Endothelial cell of umbilical vein (primary cell): ENCODE measurements around the gene PGRMC1.

Experiments used
- CTCF ChIP-seq, 2 donors: IDR thresholded peaks; 1 replicate in 1 of 2; 2 replicates in 1 of 2; pipeline ENCODE4 v1.5.1; 2011; ENCODE audit warnings: low read length in 2 of 2, mild to moderate bottlenecking in 2 of 2, moderate library complexity in 2 of 2, control low read depth in 1 of 2, inconsistent platforms in 1 of 2, low read depth in 1 of 2; ENCODE audit not compliant: insufficient read depth in 1 of 2; ENCODE audit errors: extremely low read depth in 1 of 2
- EZH2 ChIP-seq: IDR thresholded peaks from 2 replicates; pipeline ENCODE4 v1.6.1; 2012; ENCODE audit warnings: borderline replicate concordance, low read depth, mild to moderate bottlenecking, moderate library complexity, low read length, inconsistent platforms; ENCODE audit not compliant: severe bottlenecking
- GATA2 ChIP-seq: IDR thresholded peaks from 2 replicates; pipeline ENCODE4 v1.7.0; 2011; ENCODE audit warnings: low read depth, mild to moderate bottlenecking, moderate library complexity, mixed read lengths, low read length; ENCODE audit not compliant: insufficient read length, insufficient read depth
- MAX ChIP-seq: IDR thresholded peaks from 2 replicates; pipeline ENCODE4 v1.6.1; 2011; ENCODE audit not compliant: insufficient read depth, insufficient read length
- MYC ChIP-seq: IDR thresholded peaks from one replicate; pipeline ENCODE4 v1.6.1; 2011; ENCODE audit warnings: mild to moderate bottlenecking, low read depth, low read length
- POLR2A ChIP-seq: IDR thresholded peaks from 2 replicates; pipeline ENCODE4 v1.6.1; 2012; ENCODE audit warnings: low read depth, mild to moderate bottlenecking, control low read depth, low read length
- POLR2AphosphoS5 ChIP-seq: IDR thresholded peaks from 2 replicates; pipeline ENCODE4 v1.6.1; 2012; ENCODE audit warnings: low read depth, mild to moderate bottlenecking, control low read depth, low read length, moderate library complexity; ENCODE audit not compliant: insufficient read depth

- TF ChIP-seq CTCF (IDR thresholded peaks at IDR 0.05; ENCODE audit: extremely low read depth in 1 of 2, insufficient read depth in 1 of 2, low read depth in 1 of 2, low read length in 2 of 2) (no peak), GATA2 (no peak), POLR2AphosphoS5 (no peak), MAX (no peak), POLR2A (no peak), EZH2 (no peak), MYC (no peak)
Observed at GRCh38 chrX:119190091-119190681, 45.9 kb upstream of the PGRMC1 start.
